Liver (tissue), 9 donors: Measurements from ENCODE around the gene NOL11. TPM values are rescaled to one million over a fixed set of nuclear protein-coding genes. Genes with fewer than 3 reads are reported as not detected.

Experiments
- DNase-seq: peaks from one replicate; pipeline ENCODE4 v3.0.0-alpha.2; 2017; ENCODE audit warnings: low spot score
- H3K27ac ChIP-seq, 2 donors: one replicate each; pipeline ENCODE4 v1.7.0; 2013; ENCODE audit warnings: inconsistent platforms in 2 of 2, low read length in 2 of 2, control low read depth in 1 of 2, low read depth in 1 of 2, mild to moderate bottlenecking in 1 of 2
- H3K27me3 ChIP-seq, 4 donors: one replicate each; pipeline versions ENCODE4 v1.6.1 to v1.7.0; 2013; ENCODE audit warnings: low read length in 3 of 4, inconsistent platforms in 1 of 4, mild to moderate bottlenecking in 1 of 4, moderate library complexity in 1 of 4; ENCODE audit not compliant: control insufficient read depth in 4 of 4, insufficient read depth in 4 of 4
- H3K36me3 ChIP-seq, 4 donors: one replicate each; pipeline versions ENCODE4 v1.6.1 to v1.7.0; 2013; ENCODE audit warnings: low read length in 3 of 4, mild to moderate bottlenecking in 3 of 4, low read depth in 1 of 4, moderate library complexity in 1 of 4; ENCODE audit not compliant: control insufficient read depth in 4 of 4, insufficient read depth in 3 of 4
- H3K4me1 ChIP-seq, 4 donors: one replicate each; pipeline versions ENCODE4 v1.6.1 to v1.7.0; 2013; ENCODE audit warnings: low read length in 3 of 4, mild to moderate bottlenecking in 3 of 4, moderate library complexity in 1 of 4; ENCODE audit not compliant: control insufficient read depth in 4 of 4, insufficient read depth in 4 of 4
- H3K4me3 ChIP-seq, 3 donors: one replicate each; pipeline versions ENCODE4 v1.6.1 to v1.7.0; 2013; ENCODE audit warnings: low read length in 3 of 3, control low read depth in 1 of 3, low read depth in 1 of 3, mild to moderate bottlenecking in 1 of 3
- H3K9ac ChIP-seq, 2 donors: one replicate each; pipeline ENCODE4 v1.7.0; 2013; ENCODE audit warnings: low read length in 2 of 2, mild to moderate bottlenecking in 2 of 2, moderate library complexity in 2 of 2, control low read depth in 1 of 2, low read depth in 1 of 2
- H3K9me3 ChIP-seq, 4 donors: one replicate each; pipeline versions ENCODE4 v1.6.1 to v1.7.0; 2013; ENCODE audit warnings: low read length in 3 of 4; ENCODE audit not compliant: control insufficient read depth in 4 of 4
- EGR1 ChIP-seq, 2 donors: IDR thresholded peaks; 2 replicates each; pipeline ENCODE4 v1.6.1; 2016 to 2018; ENCODE audit warnings: antibody characterized with exemption in 2 of 2, low read depth in 2 of 2
- FOXA1 ChIP-seq: IDR thresholded peaks from 2 replicates; pipeline ENCODE4 v1.6.1; 2016; ENCODE audit warnings: antibody characterized with exemption
- FOXA2 ChIP-seq: IDR thresholded peaks from 2 replicates; pipeline ENCODE4 v1.6.1; 2016; ENCODE audit warnings: antibody characterized with exemption
- GABPA ChIP-seq, 2 donors: IDR thresholded peaks in 1 of 2; conservative IDR thresholded peaks in 1 of 2; 2 replicates each; pipeline ENCODE4 v1.6.1; 2016; ENCODE audit warnings: antibody characterized with exemption in 2 of 2, mild to moderate bottlenecking in 1 of 2, moderate library complexity in 1 of 2
- HNF4A ChIP-seq, 2 donors: conservative IDR thresholded peaks; 2 replicates each; pipeline ENCODE4 v1.6.1; 2016; ENCODE audit warnings: antibody characterized with exemption in 2 of 2, mild to moderate bottlenecking in 2 of 2
- HNF4G ChIP-seq: IDR thresholded peaks from 2 replicates; pipeline ENCODE4 v1.6.1; 2016; ENCODE audit warnings: antibody characterized with exemption
- JUND ChIP-seq, 2 donors: IDR thresholded peaks; 2 replicates each; pipeline ENCODE4 v1.6.1; 2016; ENCODE audit warnings: antibody characterized with exemption in 2 of 2
- NR2F2 ChIP-seq: IDR thresholded peaks from 2 replicates; pipeline ENCODE4 v1.6.1; 2016; ENCODE audit warnings: antibody characterized with exemption
- RAD21 ChIP-seq, 2 donors: IDR thresholded peaks; 2 replicates each; pipeline ENCODE4 v1.6.1; 2016; ENCODE audit warnings: antibody characterized with exemption in 2 of 2, mild to moderate bottlenecking in 2 of 2
- RXRA ChIP-seq, 2 donors: IDR thresholded peaks; 2 replicates each; pipeline ENCODE4 v1.6.1; 2017 to 2018; ENCODE audit warnings: antibody characterized with exemption in 2 of 2, mild to moderate bottlenecking in 1 of 2
- SP1 ChIP-seq: IDR thresholded peaks from 2 replicates; pipeline ENCODE4 v1.6.1; 2018; ENCODE audit warnings: antibody characterized with exemption, mild to moderate bottlenecking
- TAF1 ChIP-seq: conservative IDR thresholded peaks from 2 replicates; pipeline ENCODE4 v1.6.1; 2016; ENCODE audit warnings: antibody characterized with exemption, mild to moderate bottlenecking
- YY1 ChIP-seq: IDR thresholded peaks from 2 replicates; pipeline ENCODE4 v1.6.1; 2016; ENCODE audit warnings: antibody characterized with exemption, mild to moderate bottlenecking
- WGBS: extraction: QIAGEN DNeasy Blood & Tissue Kit; methylation state at CpG from one replicate; pipeline ENCODE4 v1.1.7; 2013; 5-methylcytosine and 5-hydroxymethylcytosine counted together
- polyA plus RNA-seq, 2 donors: library from polyadenylated mRNA; stranded (reverse) in 1 of 2; unstranded in 1 of 2; fragments of 200-250 nt in 1 of 2; fragments of >200 nt in 1 of 2; fragmentation: Nextera tagmentation in 1 of 2; extraction: Ambion mirVana in 1 of 2; gene quantifications; one replicate each; pipeline versions ENCODE4 v1.2.1 to v1.2.3, GENCODE V29; 2013 to 2015
- total RNA-seq, 2 donors: library from RNA; depleted of rRNA; stranded (reverse); fragments of >200 nt; gene quantifications; one replicate each; pipeline ENCODE4 v1.2.3, GENCODE V29; 2014
- TF ChIP-seq, protein P1 (sequence below): IDR thresholded peaks from 2 replicates; pipeline ENCODE4 v1.6.1; 2016; ENCODE audit warnings: antibody characterized with exemption
- TF ChIP-seq, protein P2 (sequence below): fragments of 150-350 bp; IDR thresholded peaks from 2 replicates; pipeline ENCODE4 v1.5.1; 2017; ENCODE audit warnings: improper control_type of control experiment, low read depth, low read length; ENCODE audit not compliant: missing input control
- TF ChIP-seq, protein P3 (sequence below): IDR thresholded peaks from 2 replicates; pipeline ENCODE4 v1.6.1; 2016; ENCODE audit warnings: antibody characterized with exemption
- TF ChIP-seq, protein P4 (sequence below): IDR thresholded peaks from 2 replicates; pipeline ENCODE4 v1.6.1; 2016; ENCODE audit warnings: antibody characterized with exemption
- TF ChIP-seq, protein P5 (sequence below): IDR thresholded peaks from 2 replicates; pipeline ENCODE4 v1.6.1; 2016; ENCODE audit warnings: antibody characterized with exemption, mild to moderate bottlenecking
- donor health status: healthy.
- donor health status: healthy.
- donor health status: healthy.
- donor health status: healthy.
- donor health status: healthy.

Gene NOL11
- total and polyA plus RNA-seq, 4 donors: 11.8 to 27.2 (median 20.7) TPM

DNA sequence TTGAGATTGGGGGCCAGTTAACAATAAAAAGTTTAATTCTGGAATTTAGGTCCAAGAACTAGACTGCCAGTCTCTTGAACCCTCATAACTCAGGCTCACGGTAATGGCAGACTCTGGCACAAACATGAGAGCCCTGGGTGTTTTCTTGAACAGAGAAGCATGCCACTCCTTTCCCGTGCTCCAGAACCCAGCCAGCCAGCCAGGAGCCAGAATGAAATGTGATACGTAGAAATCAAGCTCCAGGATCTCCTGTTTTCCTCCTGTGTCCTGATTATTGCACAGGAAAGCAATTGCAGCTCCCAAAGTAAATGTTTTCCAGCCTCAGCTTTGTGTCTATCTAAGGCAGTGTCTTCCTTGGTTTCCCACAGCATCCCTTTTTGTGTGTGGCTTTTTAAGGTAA lies 46.2 kb upstream of the NOL11 start:
- H3K9ac ChIP-seq: no peak overlapping the region
- no peaks in the 10 kb centered on the region for H3K9me3 ChIP-seq
- H3K27ac ChIP-seq: no peak overlapping the region
- H3K4me1 ChIP-seq: no peaks in the 10 kb centered on the region
- no peaks in the 10 kb centered on the region for H3K27me3 ChIP-seq
- H3K4me3 ChIP-seq: no peak overlapping the region
- WGBS: 82% methylated on average over 3 of the region's 3 CpGs
- TF ChIP-seq HNF4A (conservative IDR thresholded peaks at IDR 0.05) (no peak), TAF1 (no peak), RXRA (IDR thresholded peaks at IDR 0.05) (no peak), JUND (IDR thresholded peaks at IDR 0.05) (no peak), HNF4G (no peak), FOXA1 (no peak), RAD21 (IDR thresholded peaks at IDR 0.05) (no peak), YY1 (no peak), SP1 (no peak), GABPA (IDR thresholded peaks at IDR 0.05 in 1 of 2, conservative IDR thresholded peaks at IDR 0.05 in 1 of 2) (no peak), NR2F2 (no peak), FOXA2 (no peak), EGR1 (IDR thresholded peaks at IDR 0.05; ENCODE audit: low read depth in 2 of 2) (no peak)
- TF ChIP-seq, protein P1, sequence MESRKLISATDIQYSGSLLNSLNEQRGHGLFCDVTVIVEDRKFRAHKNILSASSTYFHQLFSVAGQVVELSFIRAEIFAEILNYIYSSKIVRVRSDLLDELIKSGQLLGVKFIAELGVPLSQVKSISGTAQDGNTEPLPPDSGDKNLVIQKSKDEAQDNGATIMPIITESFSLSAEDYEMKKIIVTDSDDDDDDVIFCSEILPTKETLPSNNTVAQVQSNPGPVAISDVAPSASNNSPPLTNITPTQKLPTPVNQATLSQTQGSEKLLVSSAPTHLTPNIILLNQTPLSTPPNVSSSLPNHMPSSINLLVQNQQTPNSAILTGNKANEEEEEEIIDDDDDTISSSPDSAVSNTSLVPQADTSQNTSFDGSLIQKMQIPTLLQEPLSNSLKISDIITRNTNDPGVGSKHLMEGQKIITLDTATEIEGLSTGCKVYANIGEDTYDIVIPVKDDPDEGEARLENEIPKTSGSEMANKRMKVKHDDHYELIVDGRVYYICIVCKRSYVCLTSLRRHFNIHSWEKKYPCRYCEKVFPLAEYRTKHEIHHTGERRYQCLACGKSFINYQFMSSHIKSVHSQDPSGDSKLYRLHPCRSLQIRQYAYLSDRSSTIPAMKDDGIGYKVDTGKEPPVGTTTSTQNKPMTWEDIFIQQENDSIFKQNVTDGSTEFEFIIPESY: no peak
- TF ChIP-seq, protein P2, sequence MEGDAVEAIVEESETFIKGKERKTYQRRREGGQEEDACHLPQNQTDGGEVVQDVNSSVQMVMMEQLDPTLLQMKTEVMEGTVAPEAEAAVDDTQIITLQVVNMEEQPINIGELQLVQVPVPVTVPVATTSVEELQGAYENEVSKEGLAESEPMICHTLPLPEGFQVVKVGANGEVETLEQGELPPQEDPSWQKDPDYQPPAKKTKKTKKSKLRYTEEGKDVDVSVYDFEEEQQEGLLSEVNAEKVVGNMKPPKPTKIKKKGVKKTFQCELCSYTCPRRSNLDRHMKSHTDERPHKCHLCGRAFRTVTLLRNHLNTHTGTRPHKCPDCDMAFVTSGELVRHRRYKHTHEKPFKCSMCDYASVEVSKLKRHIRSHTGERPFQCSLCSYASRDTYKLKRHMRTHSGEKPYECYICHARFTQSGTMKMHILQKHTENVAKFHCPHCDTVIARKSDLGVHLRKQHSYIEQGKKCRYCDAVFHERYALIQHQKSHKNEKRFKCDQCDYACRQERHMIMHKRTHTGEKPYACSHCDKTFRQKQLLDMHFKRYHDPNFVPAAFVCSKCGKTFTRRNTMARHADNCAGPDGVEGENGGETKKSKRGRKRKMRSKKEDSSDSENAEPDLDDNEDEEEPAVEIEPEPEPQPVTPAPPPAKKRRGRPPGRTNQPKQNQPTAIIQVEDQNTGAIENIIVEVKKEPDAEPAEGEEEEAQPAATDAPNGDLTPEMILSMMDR: no peak
- TF ChIP-seq, protein P3, sequence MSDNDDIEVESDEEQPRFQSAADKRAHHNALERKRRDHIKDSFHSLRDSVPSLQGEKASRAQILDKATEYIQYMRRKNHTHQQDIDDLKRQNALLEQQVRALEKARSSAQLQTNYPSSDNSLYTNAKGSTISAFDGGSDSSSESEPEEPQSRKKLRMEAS: no peak
- TF ChIP-seq, protein P4, sequence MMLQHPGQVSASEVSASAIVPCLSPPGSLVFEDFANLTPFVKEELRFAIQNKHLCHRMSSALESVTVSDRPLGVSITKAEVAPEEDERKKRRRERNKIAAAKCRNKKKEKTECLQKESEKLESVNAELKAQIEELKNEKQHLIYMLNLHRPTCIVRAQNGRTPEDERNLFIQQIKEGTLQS: no peak
- TF ChIP-seq, protein P5, sequence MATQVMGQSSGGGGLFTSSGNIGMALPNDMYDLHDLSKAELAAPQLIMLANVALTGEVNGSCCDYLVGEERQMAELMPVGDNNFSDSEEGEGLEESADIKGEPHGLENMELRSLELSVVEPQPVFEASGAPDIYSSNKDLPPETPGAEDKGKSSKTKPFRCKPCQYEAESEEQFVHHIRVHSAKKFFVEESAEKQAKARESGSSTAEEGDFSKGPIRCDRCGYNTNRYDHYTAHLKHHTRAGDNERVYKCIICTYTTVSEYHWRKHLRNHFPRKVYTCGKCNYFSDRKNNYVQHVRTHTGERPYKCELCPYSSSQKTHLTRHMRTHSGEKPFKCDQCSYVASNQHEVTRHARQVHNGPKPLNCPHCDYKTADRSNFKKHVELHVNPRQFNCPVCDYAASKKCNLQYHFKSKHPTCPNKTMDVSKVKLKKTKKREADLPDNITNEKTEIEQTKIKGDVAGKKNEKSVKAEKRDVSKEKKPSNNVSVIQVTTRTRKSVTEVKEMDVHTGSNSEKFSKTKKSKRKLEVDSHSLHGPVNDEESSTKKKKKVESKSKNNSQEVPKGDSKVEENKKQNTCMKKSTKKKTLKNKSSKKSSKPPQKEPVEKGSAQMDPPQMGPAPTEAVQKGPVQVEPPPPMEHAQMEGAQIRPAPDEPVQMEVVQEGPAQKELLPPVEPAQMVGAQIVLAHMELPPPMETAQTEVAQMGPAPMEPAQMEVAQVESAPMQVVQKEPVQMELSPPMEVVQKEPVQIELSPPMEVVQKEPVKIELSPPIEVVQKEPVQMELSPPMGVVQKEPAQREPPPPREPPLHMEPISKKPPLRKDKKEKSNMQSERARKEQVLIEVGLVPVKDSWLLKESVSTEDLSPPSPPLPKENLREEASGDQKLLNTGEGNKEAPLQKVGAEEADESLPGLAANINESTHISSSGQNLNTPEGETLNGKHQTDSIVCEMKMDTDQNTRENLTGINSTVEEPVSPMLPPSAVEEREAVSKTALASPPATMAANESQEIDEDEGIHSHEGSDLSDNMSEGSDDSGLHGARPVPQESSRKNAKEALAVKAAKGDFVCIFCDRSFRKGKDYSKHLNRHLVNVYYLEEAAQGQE: no peak
- peaks cover 0 to 5% (median 3%) of the 10 kb centered on the region in 4 donors for H3K36me3 ChIP-seq
- DNase-seq: no peak
